PFSK-1 (cell line): ENCODE results near the gene USH2A.

Source experiments
- FOXP2 ChIP-seq: optimal IDR thresholded peaks from 2 replicates; pipeline ENCODE3; 2011; ENCODE audit warnings: borderline replicate concordance, control low read depth, inconsistent platforms; ENCODE audit not compliant: insufficient read depth; ENCODE audit errors: extremely low read length, extremely low read depth
- POLR2AphosphoS5 ChIP-seq: IDR thresholded peaks from 2 replicates; pipeline ENCODE4 v1.6.1; 2012; ENCODE audit warnings: low read depth, mild to moderate bottlenecking, control low read depth, low read length, moderate library complexity
- SIN3A ChIP-seq: IDR thresholded peaks from 2 replicates; pipeline ENCODE4 v1.6.1; 2012; ENCODE audit warnings: mild to moderate bottlenecking, low read length, moderate library complexity, borderline replicate concordance; ENCODE audit not compliant: insufficient read depth
- TF ChIP-seq, protein P1 (sequence below), 2 experiments: IDR thresholded peaks; 2 replicates each; pipeline versions ENCODE4 v1.6.1 to v1.8.0; 2011 to 2012; ENCODE audit warnings: low read depth in 2 of 2, low read length in 2 of 2, control low read depth in 1 of 2, inconsistent platforms in 1 of 2, mild to moderate bottlenecking in 1 of 2, moderate library complexity in 1 of 2; ENCODE audit not compliant: insufficient read depth in 1 of 2

DNA sequence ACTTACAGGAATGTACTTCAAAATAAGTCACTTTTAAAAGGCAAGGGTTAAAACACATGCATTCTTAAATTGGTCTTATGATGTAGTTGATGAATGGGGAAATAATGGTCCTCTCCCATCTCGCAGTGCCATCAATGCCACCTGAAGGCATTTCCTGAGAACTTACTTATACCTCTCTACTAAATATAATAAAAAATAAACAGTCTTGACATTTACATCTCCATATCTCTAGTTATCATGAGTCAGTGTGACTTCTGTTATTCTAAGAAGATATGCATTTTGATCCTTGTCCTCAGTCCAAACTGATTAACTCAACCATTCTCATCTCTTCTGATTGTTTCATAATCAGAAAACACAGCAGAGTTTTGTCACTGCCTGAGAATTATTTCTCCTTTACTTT is 253.9 kb downstream of the USH2A start:
- TF ChIP-seq POLR2AphosphoS5 (no peak), SIN3A (no peak), FOXP2 (no peak)
- TF ChIP-seq, protein P1, sequence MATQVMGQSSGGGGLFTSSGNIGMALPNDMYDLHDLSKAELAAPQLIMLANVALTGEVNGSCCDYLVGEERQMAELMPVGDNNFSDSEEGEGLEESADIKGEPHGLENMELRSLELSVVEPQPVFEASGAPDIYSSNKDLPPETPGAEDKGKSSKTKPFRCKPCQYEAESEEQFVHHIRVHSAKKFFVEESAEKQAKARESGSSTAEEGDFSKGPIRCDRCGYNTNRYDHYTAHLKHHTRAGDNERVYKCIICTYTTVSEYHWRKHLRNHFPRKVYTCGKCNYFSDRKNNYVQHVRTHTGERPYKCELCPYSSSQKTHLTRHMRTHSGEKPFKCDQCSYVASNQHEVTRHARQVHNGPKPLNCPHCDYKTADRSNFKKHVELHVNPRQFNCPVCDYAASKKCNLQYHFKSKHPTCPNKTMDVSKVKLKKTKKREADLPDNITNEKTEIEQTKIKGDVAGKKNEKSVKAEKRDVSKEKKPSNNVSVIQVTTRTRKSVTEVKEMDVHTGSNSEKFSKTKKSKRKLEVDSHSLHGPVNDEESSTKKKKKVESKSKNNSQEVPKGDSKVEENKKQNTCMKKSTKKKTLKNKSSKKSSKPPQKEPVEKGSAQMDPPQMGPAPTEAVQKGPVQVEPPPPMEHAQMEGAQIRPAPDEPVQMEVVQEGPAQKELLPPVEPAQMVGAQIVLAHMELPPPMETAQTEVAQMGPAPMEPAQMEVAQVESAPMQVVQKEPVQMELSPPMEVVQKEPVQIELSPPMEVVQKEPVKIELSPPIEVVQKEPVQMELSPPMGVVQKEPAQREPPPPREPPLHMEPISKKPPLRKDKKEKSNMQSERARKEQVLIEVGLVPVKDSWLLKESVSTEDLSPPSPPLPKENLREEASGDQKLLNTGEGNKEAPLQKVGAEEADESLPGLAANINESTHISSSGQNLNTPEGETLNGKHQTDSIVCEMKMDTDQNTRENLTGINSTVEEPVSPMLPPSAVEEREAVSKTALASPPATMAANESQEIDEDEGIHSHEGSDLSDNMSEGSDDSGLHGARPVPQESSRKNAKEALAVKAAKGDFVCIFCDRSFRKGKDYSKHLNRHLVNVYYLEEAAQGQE (IDR thresholded peaks at IDR 0.05; ENCODE audit: insufficient read depth in 1 of 2, low read depth in 2 of 2, low read length in 2 of 2), result no peak
